ENCODE results near the gene GPRC5C. TPM values are rescaled to one million over a fixed set of nuclear protein-coding genes. Genes with fewer than 3 reads are reported as not detected.
A peak's percentile ranks its signal among the peaks of the same experiment; 100 is the strongest.

The GPRC5C gene
- total RNA-seq, 1 experiment from 2014 or later, result 18.5 TPM

GRCh38 chr17:74426551-74427047 is 5.3 kb upstream of the GPRC5C start:
- Histone ChIP-seq H3K27me3 (no peaks in the 10 kb centered on the region), H3K36me3 (no peaks in the 10 kb centered on the region), H3K4me3 (no peak overlapping the region), H3K9me3 (0 out of 2 replicates have a peak, but pooled peaks cover 2% of the 10 kb centered on the region)
- DNase-seq, result no peak

GRCh38 chr17:74427048-74427762 is 4.7 kb upstream of the GPRC5C start:
- H3K27me3 ChIP-seq, result no peaks in the 10 kb centered on the region; the same call in 1 of the 2 replicates
- 0 out of 2 replicates have a peak, but pooled peaks cover 2% of the 10 kb centered on the region for H3K9me3 ChIP-seq
- H3K36me3 ChIP-seq, result no peaks in the 10 kb centered on the region
- DNase-seq, result no peak
- H3K4me3 ChIP-seq, result no peak overlapping the region

GRCh38 chr17:74427763-74428153 is 4.1 kb upstream of the GPRC5C start:
- H3K27me3 ChIP-seq, result no peaks in the 10 kb centered on the region; the same call in 1 of the 2 replicates
- no peak for DNase-seq
- no peaks in the 10 kb centered on the region for H3K9me3 ChIP-seq
- no peak overlapping the region for H3K4me3 ChIP-seq
- H3K36me3 ChIP-seq, result no peaks in the 10 kb centered on the region

GRCh38 chr17:74429604-74430384 is 2.1 kb upstream of the GPRC5C start:
- DNase-seq, result no peak

DNA sequence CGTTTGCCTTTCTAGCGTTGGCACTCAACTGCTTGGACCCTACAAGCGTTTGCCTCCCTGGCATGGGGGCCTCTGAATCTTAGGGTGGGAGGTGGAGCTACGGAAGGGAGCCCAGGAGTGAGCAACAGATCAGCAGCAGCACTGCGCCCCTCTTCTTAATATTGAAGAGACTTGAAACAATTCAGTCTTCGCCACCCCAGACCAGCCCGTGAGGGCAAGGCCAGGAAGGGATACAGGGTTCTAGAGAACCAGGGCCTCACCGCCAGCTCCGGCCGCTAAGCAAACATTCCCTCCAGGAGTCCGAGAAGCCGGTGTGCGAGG is 1.5 kb upstream of the GPRC5C start:
- peak overlapping the region; percentile 40 for H3K4me3 ChIP-seq

More at GRCh38 chr17:74429604-74430384, 2.1 kb upstream of the GPRC5C start:
- Histone ChIP-seq H3K4me3 (no peak overlapping the region; the same call in 1 of the 2 replicates), H3K9me3 (no peaks in the 10 kb centered on the region), H3K36me3 (no peaks in the 10 kb centered on the region), H3K27me3 (no peaks in the 10 kb centered on the region; the same call in 1 of the 2 replicates)

DNA sequence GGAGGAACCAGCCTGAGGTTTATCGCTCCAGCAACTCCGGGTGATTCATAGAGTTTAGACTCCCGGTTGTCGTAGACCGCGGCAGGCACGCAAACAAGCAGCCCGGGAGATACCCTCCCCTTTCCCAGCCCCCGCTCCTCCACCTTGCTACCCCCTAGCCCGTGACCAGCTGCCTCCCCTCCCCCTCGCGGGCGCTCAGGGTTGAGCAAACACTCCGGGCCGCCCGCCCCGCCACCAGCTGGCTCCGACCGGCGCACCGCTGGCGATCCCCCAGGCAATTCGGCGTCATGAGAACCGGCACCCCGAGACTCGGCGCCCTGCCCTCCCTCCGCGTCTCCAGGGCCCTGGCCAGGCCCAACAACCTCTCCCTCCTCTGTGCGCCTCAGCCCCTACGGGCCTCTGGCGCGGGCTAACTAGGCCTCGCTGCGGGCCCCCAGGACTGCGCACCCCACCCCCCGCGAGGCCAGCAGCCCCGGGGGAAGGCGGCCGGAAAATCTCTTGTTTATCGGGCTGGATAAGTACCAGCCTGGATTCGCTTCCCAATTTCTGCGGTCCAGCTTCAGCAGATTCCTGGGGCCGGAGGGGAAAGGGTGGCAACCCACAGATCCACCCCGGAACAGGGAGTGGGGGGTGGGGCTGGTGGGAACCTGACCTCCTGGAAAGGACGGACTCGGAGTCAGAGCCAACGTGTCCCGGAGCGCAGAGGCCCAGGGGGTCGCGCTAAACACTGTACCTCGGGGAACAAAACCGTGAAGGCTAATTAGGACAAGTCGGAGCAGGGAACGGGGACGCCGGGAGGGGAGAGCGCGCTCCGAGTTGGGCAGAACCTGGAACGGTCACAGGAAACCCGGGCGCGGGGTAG is 951 bp upstream of the GPRC5C start:
- peak overlapping the region; percentile 40 for H3K4me3 ChIP-seq
- peak; percentile 89 for DNase-seq

More for the DNA sequence above, 1.5 kb upstream of the GPRC5C start:
- Histone ChIP-seq H3K9me3 (no peaks in the 10 kb centered on the region), H3K27me3 (no peaks in the 10 kb centered on the region; the same call in 1 of the 2 replicates), H3K36me3 (no peaks in the 10 kb centered on the region)
- no peak for DNase-seq

DNA sequence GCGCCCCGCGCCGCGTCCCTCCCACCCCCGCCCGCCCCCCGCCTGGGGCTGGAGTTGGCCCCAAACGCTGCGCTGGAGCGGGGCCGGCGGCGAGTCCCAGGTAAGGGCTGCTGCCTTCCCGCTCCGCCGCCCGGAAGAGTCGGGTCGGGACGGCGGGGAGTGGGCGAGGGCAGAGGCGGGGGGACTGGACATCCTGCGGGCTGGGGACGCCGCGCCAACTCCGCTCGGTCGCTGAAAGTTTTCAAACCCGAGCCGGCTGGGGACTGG is 469 bp downstream of the GPRC5C start:
- Histone ChIP-seq H3K36me3 (no peaks in the 10 kb centered on the region), H3K4me3 (no peak overlapping the region), H3K27me3 (no peaks in the 10 kb centered on the region; the same call in 1 of the 2 replicates), H3K9me3 (peaks cover 4% of the 10 kb centered on the region; the same call in 1 of the 2 replicates)
- no peak for DNase-seq

More for the DNA sequence above, 951 bp upstream of the GPRC5C start:
- Histone ChIP-seq H3K9me3 (no peaks in the 10 kb centered on the region), H3K27me3 (no peaks in the 10 kb centered on the region; the same call in 1 of the 2 replicates), H3K36me3 (no peaks in the 10 kb centered on the region)

- DNase-seq, result no peak
- Histone ChIP-seq H3K9me3 (peaks cover 8% of the 10 kb centered on the region; the same call in 1 of the 2 replicates), H3K27me3 (no peaks in the 10 kb centered on the region; the same call in 1 of the 2 replicates), H3K36me3 (no peaks in the 10 kb centered on the region), H3K4me3 (no peak overlapping the region)
Observed at GRCh38 chr17:74432766-74433391, 991 bp downstream of the GPRC5C start.

GRCh38 chr17:74433421-74434121 is 1.7 kb downstream of the GPRC5C start:
- peaks cover 13% of the 10 kb centered on the region for H3K9me3 ChIP-seq
- H3K36me3 ChIP-seq, result no peaks in the 10 kb centered on the region
- DNase-seq, result no peak
- H3K4me3 ChIP-seq, result no peak overlapping the region
- no peaks in the 10 kb centered on the region; the same call in 1 of the 2 replicates for H3K27me3 ChIP-seq

DNA sequence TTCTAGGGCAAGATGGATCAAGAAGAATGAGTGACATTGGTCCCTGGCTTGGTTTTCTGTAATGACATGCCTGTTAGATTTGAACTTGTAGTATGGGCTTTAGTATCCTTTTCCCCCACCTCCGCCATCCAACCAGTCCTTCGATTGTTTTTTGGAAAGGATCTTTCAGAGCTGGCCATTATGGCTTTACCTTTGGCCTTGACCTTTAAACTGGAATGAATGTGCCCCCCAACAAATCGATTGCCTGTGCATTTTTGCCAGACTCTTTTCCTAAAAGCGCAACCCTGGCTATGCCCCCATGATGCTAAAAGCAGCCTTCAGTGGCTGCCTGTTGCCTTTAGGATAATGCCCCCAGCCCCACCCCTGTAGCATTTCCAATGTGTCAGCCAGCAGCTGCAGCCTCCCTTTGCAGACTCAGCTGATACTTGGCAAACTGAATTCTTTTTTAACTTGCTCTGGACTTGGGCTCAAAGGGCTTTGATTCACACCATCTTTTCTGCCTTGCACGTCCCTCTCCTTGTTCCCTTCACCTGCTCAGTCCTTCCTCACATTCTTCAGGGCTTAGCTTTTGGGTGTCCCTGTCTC is 4.0 kb downstream of the GPRC5C start:
- no peaks in the 10 kb centered on the region for H3K36me3 ChIP-seq
- no peaks in the 10 kb centered on the region; the same call in 1 of the 2 replicates for H3K27me3 ChIP-seq
- no peak overlapping the region for H3K4me3 ChIP-seq
- peaks cover 15% of the 10 kb centered on the region for H3K9me3 ChIP-seq
- DNase-seq, result no peak

DNA sequence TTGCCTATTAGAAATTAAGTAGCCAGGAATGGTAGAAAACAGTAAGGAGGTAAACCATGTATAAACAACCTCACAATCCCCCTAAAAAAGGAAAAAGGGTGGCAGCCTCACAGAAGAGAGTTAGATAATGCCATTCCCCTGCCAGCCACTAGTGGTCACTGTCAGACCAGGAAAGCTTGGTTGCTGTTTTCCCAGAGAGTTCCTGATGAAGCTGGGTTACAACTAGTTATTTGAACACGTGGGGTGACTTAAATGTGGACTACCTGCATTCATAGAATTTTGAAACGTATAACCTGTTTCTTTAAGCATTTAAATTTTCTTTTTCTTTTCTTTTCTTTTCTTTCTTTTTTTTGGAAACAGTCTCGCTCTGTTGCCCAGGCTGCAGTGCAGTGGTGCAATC is 5.8 kb downstream of the GPRC5C start:
- no peaks in the 10 kb centered on the region for H3K27me3 ChIP-seq
- H3K36me3 ChIP-seq, result no peaks in the 10 kb centered on the region
- DNase-seq, result no peak
- H3K4me3 ChIP-seq, result no peak overlapping the region
- H3K9me3 ChIP-seq, result peaks cover 15% of the 10 kb centered on the region

DNA sequence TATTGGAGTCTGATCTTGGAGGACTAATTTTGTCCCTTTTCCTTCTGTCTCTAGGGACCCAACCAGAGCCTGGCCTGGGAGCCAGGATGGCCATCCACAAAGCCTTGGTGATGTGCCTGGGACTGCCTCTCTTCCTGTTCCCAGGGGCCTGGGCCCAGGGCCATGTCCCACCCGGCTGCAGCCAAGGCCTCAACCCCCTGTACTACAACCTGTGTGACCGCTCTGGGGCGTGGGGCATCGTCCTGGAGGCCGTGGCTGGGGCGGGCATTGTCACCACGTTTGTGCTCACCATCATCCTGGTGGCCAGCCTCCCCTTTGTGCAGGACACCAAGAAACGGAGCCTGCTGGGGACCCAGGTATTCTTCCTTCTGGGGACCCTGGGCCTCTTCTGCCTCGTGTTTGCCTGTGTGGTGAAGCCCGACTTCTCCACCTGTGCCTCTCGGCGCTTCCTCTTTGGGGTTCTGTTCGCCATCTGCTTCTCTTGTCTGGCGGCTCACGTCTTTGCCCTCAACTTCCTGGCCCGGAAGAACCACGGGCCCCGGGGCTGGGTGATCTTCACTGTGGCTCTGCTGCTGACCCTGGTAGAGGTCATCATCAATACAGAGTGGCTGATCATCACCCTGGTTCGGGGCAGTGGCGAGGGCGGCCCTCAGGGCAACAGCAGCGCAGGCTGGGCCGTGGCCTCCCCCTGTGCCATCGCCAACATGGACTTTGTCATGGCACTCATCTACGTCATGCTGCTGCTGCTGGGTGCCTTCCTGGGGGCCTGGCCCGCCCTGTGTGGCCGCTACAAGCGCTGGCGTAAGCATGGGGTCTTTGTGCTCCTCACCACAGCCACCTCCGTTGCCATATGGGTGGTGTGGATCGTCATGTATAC is 8.0 kb downstream of the GPRC5C start:
- no peak overlapping the region for H3K4me3 ChIP-seq
- no peaks in the 10 kb centered on the region for H3K27me3 ChIP-seq
- no peak for DNase-seq
- no peaks in the 10 kb centered on the region for H3K36me3 ChIP-seq
- peaks cover 15% of the 10 kb centered on the region for H3K9me3 ChIP-seq

DNA sequence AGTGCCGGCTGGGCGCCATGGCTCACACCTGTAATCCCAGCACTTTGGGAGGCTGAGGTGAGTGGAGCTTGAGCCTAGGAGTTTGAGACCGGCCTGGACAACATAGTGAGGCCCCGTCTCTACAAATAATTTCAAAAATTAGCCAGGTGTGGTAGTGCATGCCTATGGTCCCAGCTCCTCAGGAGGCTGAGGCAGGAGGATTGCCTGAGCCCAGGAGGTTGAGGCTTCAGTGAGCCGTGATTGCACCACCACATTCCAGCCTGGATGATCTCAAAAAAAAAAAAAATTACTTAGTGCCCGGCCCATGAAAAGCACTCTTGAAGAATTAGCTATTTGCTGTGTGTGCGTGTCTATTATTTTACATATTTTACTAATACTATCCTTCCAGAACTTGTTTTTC is 9.6 kb downstream of the GPRC5C start:
- DNase-seq, result no peak
- Histone ChIP-seq H3K36me3 (no peaks in the 10 kb centered on the region), H3K4me3 (no peak overlapping the region), H3K9me3 (peaks cover 15% of the 10 kb centered on the region), H3K27me3 (no peaks in the 10 kb centered on the region)

DNA sequence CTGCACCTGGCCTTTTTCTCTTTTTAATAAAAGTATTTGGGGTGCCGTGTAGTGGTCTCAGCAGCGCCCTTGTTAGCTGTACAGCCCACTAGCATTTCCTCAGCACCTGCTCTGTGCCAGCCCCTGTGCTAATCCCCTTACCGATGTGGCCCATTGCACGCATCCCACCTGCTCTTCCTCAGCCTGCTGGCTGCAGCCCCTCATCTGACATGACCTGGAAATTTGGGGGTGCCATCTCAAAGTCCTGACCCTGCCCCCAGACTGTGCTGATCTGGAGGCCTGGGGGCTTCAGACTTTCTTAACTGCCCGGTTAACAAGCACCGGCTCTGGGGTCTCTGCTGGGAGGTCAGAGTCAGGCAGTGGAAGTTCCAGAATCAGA is 10.4 kb downstream of the GPRC5C start:
- no peaks in the 10 kb centered on the region for H3K27me3 ChIP-seq
- no peak for DNase-seq
- no peak overlapping the region for H3K4me3 ChIP-seq
- peaks cover 12% of the 10 kb centered on the region for H3K9me3 ChIP-seq
- H3K36me3 ChIP-seq, result no peaks in the 10 kb centered on the region

All from MG63 (cell line).